Sciatic nerve (tissue), 2 donors: ENCODE results near the gene MBIP. TPM values are rescaled to one million over a fixed set of nuclear protein-coding genes. Genes with fewer than 3 reads are reported as not detected.

Source experiments
- ATAC-seq: fragments of 200-7000 bp; cut with Tn5 transposase; one replicate; pipeline ENCODE4 v1.9.1; 2020; ENCODE audit warnings: mild to moderate bottlenecking, moderate library complexity
- DNase-seq: peaks from one replicate; pipeline ENCODE4 v3.0.0-alpha.2; 2020; ENCODE audit warnings: low spot score
- intact Hi-C: fragments of 100-400 bp; cut with DNase I; formaldehyde crosslinking; loops from one replicate; pipeline ENCODE4 v1.14.2; 2022
- total RNA-seq: library from RNA; stranded (reverse); fragmentation: NEBNext Ultra II Directional; extraction: Animal tissue kit (Norgen Biotek cat#: 25700); gene quantifications from one replicate; pipeline ENCODE4 v1.2.1, GENCODE V29; 2021
- donor health status: DM: no; HTN: no; CAD: no.
- donor health status: DM: no; HTN: no; CAD: no.

Gene MBIP
- total RNA-seq, 1 donor from 2014 or later: 33.7 TPM

DNA sequence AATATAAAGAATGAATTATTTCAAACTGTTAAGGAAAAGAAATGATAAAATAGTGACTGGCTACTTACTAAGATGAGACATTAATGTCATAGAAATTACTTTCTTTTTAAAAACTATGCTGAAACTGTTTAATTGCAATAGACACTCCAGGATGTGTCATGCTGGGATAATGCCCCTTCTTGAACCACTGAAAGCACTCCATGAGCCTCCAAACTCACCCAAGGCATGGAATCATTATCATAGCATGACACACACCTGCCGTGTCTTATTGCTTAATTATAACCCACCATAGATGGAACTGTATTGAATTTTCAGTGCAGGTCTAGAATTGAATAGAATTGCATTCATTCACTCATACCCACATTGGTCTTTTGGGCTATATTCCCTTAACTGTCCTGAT, 4.3 kb downstream of the MBIP start:
- intact Hi-C loops: no loop called here
- ATAC-seq: no peak

DNA sequence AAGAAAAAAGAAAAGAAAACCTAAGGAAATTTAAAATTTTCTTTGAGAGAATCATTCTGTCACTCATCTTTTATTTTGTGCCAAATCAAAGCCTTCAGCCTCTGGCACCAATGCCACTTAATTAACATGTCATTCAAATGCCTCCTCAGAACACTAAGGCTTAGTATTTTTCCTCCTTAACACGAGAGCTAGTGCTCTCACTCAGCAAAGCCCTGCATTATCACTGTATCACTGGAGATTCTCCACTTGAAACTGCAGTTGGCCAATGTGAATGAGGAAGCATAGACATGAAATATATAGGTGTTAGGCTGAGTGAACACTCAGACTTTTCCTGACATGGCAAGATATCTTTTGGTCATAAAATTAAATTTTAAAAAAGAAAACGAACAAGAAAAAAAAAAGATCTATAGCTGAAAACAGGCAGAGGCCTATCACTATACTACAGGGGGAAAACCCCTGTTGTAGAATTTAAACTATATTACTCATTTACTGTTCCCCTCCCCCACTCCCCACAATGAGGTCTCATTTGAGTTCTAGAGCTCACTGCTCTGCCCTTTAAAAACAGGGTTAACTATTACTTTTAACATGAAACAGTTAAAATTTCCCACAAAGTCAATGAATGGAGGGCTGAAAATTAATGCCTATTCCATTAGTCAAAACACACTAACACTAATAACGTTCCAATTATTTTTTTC, 5.1 kb downstream of the MBIP start:
- intact Hi-C loops: no loop called here
- ATAC-seq: no peak
- no peak for DNase-seq

More for the DNA sequence above, 4.3 kb downstream of the MBIP start:
- no peak for DNase-seq

DNA sequence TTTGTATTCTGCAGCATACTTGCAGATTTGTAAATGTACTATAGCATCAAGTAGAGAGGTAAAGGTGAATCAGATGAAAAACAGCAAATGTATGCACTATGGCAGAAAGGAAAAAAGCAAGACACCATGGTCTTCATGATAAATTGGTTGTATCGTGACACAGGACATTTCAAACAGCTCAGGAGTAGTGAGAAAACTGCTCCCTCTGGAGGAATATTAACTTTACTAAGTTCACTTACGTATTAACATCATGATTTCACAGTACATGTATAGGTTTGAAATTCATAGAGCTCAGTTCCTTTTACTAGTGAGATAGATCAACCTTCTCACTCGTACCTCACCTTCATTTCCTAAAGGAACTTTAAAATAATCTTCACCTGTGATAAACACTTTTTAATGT, 6.5 kb downstream of the MBIP start:
- DNase-seq (no peak), ATAC-seq (no peak)
- intact Hi-C loops: no loop called here

DNA sequence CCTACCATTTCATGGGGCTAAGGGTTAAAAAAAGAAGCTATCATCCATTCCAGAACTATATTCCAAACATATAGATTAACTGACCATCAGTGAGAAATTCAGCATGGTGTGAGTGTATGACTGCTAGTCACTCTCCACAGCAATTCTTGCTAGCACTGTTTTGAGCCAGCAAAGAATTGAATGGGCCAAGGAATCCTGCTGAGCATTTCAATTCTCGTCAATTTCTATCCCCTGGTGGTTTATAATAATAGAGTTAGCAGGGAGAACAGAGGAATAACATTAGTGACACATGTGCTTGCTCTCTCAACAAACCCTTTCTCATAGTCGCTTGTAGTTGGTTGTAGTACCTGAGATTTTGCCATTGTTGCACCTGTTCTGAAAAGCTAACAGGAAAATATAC, 7.2 kb downstream of the MBIP start:
- ATAC-seq: no peak
- intact Hi-C loops: no loop called here

DNA sequence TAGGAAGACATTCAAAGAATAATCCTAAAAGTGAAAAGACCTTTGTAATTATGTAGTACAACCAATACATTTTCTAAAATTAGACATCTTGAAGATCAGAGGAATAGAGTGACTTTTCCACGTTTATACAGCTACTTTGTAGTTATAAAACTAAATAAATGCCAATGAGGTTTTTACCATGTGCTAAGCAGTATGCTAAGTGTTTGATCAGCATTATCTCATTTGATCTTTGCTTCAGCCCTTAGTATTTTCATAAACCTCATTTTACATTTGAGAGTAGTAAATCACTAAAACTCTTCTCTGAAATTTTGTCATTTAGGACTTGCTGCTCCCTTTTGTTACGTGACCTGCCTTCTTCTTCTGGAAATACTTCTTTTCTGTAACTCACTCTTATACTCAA, 13.6 kb downstream of the MBIP start:
- ATAC-seq: no peak
- intact Hi-C loops: no loop called here
- DNase-seq: no peak

More for the DNA sequence above, 7.2 kb downstream of the MBIP start:
- no peak for DNase-seq

DNA sequence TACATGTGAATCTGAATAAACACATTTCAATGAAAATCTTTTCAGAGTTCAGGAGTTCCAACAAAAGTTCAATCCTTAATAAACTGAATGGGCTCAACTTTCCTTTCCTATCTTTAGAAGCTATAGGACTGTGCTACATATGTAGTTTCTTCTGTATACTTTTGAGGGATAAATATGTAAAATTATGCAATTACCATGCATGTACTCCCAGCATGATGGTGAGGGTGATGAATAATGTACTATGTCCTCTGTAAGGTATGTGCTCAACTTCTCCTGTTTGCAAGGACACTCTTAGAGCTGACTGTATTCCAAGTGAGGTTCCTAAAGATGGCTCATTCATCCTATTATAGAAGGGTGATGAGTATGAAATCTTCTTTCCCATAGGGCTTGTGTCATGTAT, 15.5 kb downstream of the MBIP start:
- ATAC-seq (no peak), DNase-seq (no peak)
- intact Hi-C loops: no loop called here

DNA sequence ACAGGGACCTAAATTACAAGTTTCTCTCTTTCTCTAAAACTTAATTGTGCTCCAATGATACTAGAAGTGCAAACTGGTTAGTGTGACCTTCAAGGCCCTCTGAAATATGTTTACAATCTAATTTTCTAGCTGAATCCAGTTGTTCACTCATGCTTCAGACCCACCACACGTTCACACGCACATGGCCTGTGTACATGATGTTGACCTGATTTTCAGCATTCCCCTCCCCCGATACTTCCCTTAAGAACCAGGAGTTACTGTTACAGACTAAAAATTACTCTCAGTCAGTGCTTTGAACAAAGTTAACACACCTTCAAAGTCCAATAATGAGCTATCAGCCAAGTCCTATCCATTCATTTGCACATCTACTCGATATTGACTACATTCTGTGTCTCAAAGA, 16.5 kb downstream of the MBIP start:
- no peak for ATAC-seq
- intact Hi-C loops: no loop called here
- no peak for DNase-seq

DNA sequence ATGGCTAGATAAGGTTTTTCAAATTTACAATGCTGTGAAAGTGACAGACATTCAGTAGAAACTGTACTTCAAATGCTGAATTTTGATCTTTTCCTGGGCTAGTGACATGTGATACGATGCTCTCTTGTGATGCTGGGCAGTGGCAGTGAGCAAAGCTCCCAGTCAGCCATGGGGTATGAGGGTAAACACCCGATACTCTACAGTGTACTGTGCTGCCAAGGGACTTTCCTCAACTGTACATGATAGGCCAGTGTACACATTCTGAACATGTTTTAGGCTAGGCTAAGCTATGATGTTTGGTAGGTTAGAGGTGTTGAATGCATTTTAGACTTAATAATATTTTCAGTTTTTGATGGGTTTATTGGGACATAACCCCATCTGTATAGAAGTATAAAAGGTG, 17.6 kb downstream of the MBIP start:
- intact Hi-C loops: no loop called here
- DNase-seq (no peak), ATAC-seq (no peak)

DNA sequence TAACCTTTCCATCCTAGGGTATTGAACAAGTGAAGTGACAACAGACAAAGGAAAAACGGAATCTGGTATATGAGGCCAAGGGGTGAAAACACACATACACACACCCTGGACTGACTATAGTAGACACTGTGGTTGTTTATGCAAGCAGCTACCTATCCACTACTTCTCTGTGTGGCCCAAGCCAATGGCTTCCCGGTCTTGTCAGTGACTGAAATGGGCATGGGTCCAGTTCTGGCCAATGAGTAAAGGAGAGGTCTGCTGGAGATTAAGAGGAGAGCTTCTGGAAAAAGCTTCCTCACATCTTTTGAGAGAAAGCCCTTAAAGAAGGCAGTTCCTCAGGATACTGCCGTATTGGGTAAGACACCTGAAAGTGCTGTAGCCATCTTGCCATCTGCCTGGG, 19.3 kb downstream of the MBIP start:
- intact Hi-C loops: no loop called here
- ATAC-seq (no peak), DNase-seq (no peak)

DNA sequence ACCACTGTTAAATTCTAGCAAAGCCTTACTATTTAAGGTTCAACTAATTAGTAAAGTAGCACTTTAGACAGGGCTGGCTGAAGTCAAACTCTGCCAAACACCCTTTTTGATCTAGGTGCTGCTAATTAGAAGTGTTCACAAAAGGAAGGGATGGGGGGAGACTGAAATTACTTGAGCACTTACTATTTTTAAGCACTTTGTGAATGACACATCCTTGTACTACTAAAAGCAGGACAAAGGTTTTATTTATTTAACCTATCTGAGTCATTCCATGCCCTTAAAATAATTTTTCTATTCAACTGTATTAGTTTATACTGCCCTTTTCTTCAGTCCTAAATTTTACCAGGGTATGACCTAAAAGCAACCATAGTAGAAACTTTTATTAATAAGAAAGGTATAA, 20.1 kb downstream of the MBIP start:
- intact Hi-C loops: no loop called here
- ATAC-seq (no peak), DNase-seq (no peak)

DNA sequence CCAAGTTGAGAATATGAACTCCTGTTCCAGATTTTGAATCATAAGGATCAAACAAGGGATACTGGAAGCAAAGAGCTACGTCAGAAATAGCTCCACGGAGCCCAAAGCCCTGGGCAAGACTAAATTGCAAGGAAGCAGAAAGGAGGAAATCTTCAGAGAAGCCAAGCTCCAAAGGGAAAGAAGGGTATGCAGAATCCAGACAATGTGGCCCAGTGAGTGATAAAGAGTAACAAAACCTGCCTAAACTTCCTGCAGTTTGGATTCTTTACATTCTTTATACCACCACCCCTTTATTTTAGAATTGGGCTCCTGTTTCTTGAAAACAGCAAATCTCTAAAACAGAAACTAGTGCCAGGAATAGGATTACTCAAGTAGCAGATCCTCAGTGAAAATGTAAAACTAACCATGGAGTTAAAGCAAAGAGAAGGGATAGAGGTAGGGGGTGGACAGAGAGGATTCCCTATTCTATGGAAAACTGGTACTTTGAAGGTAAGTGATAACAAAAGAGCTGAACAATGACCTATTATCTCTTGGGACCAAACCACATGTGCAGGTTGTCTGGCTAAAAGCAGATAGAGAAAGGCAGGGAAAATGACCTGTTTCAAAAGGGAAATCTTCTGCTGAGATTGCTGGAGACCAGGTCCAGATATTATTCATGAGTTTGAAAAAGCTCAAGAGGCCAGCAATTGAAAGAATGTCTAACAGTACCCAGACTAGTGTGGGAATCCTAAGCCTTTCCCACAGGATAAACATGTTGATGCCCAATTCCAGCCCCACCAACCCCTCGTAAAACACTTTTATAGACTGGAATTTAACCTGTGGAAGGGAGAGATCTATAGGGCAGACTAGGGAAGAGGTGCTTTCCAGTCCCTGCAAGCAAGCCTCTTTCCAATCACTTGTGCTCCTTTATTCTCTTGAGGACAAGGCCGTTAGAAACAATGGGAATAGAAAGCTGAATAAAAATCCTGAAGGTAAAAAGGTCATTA, 24.5 kb downstream of the MBIP start:
- no peak for ATAC-seq
- intact Hi-C loops: no loop called here
- no peak for DNase-seq

DNA sequence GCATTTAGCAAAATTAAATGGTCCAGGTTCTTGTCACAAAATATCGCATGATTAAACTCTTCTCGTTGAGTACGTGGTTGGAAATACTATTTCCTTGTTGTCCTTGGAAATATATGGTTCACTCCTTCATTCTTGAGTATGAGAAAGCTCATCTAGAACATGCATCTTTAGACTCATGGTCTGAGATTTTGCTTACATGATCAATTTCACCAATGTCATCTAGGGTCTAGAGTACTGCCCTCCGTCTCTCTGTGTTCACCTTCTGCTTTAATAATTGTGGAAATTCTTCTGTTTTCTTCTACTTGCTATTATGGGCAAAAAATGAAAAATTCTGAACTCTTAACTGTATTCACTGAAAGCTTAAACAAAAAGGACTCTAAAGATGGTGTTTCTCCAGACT, 25.9 kb downstream of the MBIP start:
- intact Hi-C loops: no loop called here
- no peak for ATAC-seq
- DNase-seq: no peak

DNA sequence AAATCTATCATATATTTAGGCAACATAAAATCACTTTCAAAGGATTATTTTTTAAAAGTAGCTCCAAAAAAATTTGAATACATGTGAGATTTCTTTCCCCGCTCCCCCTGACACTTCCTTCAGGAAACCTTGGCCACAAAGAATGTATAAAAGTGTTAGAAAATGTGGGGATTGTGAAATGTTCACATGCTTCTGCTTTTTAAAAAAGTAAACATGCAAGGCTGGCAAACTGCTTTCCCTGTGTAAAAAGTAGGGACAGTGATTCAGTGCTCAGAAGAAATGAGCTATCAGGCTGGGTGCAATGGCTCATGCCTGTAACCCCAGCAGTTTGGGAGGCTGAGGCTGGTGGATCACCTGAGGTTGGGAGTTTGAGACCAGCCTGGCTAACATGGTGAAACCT, 26.6 kb downstream of the MBIP start:
- no peak for DNase-seq
- intact Hi-C loops: no loop called here
- ATAC-seq: peak; percentile 65

DNA sequence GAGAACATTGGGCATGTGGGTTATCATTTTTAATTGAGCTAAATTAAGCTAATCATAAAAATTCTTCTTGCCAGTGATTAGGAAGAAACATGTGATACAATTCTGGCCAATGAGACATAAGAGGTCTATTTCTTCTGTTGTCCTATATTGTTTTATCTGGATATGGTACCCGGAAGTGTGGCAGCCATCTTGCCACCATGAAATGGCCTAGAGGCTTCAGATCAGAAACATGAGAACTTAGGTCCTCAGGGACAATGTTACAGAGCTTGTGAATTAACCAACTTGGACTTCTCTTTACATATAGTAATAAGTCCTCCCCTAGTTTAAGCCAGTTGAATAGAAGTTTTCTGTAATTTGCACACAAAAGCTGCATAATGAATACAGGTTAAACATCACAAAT, 30.5 kb downstream of the MBIP start:
- intact Hi-C loops: no loop called here
- no peak for ATAC-seq
- no peak for DNase-seq

DNA sequence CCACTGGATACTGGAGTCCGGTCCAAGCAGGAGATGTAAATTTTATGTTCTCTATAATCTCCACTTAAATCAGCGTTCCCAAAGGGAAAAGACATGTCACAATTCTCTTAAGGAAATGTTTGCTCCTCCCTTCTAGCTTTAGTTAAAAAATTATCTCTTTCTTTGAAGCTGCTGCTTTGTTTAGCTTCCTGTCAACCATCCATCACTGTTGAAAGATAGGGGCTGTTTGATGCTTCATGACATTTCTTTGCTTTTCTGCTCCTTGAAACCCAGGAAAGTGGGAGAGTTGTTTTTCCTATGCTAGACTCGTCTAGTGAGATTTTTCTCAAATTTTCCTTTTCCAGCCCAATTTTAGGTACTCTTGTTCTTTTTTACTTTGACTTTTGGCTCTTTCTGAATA, 31.9 kb downstream of the MBIP start:
- intact Hi-C loops: no loop called here
- ATAC-seq (no peak), DNase-seq (no peak)

DNA sequence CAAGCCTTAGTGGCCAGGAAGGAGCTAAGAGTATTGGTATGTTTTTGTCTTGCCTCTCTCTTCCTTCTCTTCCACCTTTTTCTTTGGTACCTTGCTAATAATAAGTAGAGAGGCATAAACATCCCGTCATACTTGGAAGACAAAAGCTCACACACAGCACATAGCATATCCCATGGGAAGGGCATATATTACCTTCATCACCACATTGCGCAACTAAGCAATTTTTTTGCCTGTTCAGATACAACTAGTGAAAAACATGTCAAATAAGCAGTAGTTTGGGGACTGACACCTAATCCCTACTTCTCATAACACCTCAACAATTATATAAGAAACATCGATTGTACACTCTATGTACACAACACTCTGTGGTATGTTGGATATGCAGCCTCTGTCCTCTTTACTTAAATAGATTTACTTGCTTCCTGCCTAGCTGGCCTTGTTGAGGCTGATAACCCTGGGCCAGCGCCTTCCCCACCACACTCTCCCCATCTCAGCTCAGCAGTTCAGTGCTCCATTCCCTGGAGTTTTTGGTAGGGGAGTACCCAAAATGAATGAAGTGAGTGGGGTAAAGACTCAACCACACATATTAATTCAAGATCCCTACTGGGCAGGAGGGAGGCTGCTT, 35.4 kb downstream of the MBIP start:
- intact Hi-C loops: no loop called here
- no peak for ATAC-seq
- DNase-seq: no peak

DNA sequence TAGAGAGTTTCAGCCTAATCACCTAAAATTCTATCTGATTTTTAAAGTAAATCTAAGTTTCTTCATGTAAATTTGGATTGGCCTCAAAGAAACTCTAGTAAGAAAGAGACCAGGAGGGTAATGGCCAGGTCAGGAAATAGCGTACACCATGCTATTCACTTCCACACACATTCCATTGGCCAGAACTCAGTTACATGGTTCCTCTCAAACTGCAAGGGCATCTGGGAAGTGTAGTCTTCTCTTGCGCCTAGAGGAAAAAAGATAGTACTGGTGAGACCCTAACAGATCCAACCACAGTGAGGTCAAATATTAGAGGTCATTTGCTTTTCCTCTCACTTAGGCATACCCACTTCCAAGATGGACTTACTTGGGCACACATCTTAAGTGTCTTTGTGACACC, 39.1 kb downstream of the MBIP start:
- no peak for ATAC-seq
- intact Hi-C loops: no loop called here
- DNase-seq: no peak

DNA sequence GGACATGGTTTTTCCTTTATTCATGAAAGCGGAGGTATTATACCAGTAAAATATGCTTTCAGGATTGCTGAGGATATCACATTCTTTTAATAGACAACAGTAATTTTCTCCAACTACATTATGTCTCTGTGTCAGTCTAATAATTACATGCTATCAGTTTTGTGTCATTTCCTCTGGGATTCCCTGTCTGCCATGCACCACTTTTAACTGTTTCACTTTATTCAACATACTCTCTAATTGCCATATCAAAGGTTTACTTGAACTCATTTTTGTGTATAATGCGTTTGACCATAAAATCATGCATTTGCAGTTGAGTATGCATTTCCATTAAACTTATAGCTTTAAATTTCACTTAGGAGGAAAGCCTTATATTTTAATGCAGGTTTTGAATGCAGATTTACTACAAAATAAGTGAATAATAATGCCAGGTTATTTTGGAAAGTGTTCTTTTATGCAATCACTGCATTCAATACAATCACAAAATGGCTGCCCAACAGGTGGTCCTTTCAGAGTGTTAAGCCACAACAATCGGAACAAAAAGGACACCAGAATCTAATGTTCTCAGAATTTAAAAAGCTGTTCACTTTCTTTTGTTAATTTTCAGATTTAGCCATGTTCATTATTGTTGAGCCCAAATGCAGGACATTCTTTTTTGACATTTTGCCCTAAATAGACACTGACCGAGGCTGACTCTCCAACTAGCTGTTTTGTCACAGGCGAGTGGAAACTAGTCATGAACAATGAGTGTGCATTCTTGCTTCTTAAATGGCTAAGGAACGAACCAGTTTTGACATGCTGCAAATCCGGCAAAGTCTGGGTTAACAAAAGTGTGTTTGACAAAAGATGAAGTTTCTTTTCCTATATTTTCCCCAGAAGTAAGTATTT, 40.9 kb downstream of the MBIP start:
- intact Hi-C loops: no loop called here
- ATAC-seq: no peak
- DNase-seq: no peak

DNA sequence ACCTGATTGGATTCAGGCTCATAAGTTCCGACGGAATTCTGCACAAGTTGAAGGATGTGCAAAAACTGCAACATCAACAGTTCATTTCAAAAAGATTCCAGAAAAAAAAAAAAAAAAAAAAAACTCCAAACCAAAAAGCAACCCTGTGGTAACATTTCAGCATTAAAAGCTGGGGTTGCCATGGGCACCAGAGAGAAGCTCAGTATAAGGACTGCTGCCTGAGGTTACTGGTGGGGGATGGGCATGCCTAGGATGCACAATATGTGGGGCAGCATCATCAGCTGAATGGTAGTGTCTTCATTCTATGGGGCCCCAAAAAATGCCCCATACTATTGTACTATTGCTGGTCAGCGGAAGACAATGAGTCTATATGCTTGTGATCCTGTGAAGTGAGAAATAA, 44.7 kb downstream of the MBIP start:
- no peak for DNase-seq
- no peak for ATAC-seq
- intact Hi-C loops: no loop called here
